HCT116 (cell line): ENCODE data around the gene KNOP1. TPM values are rescaled to one million over a fixed set of nuclear protein-coding genes. Genes with fewer than 3 reads are reported as not detected.

Experiments
- ATAC-seq: fragments of 200-7000 bp; cut with Tn5 transposase; 2 replicates; pipeline ENCODE4 v1.9.1; 2020; ENCODE audit warnings: mild to moderate bottlenecking, moderate library complexity
- BruUV-seq: library from RNA; stranded (reverse); fragments of 400-500 nt; replicated peaks from 2 replicates; lab custom pipeline; 2021; lab: Mats Ljungman, UMichigan
- CTCF ChIA-PET: fragments of 300-600 bp; sonication (Branson Sonifier 250); formaldehyde crosslinking; loops from one replicate; lab custom pipeline; 2021; ENCODE audit warnings: antibody characterized with exemption; lab: Charles Lee
- POLR2A ChIA-PET: fragments of 300-600, 350-600 bp; sonication (Branson Sonifier 250); formaldehyde crosslinking; loops from one replicate; lab custom pipeline; 2021; ENCODE audit warnings: antibody characterized with exemption; lab: Charles Lee
- RAD21 ChIA-PET, 2 experiments: fragments of 300-600 bp; sonication (Branson Sonifier 250); formaldehyde crosslinking; loops; one replicate each; lab custom pipeline; 2023; ENCODE audit warnings: low total read pairs in 2 of 2; ENCODE audit not compliant: uncharacterized antibody in 2 of 2, unreplicated experiment in 2 of 2, low non-redundant PET in 1 of 2; lab: Charles Lee
- DNase-seq: peaks from one replicate; pipeline ENCODE4 v3.0.0-alpha.2; 2010; ENCODE audit warnings: low read depth, low spot score
- H2AFZ ChIP-seq: fragments of 200-600 bp; shearing (Covaris generic), sonication (generic); 2 replicates; pipeline ENCODE4 v1.6.1; 2017; ENCODE audit warnings: low read depth, mixed run types, mixed read lengths, antibody characterized with exemption, low read length; ENCODE audit not compliant: poor library complexity, severe bottlenecking
- H3K27ac ChIP-seq: 2 replicates; pipeline ENCODE4 v1.5.1; 2012; ENCODE audit warnings: low read depth, low read length
- H3K27me3 ChIP-seq: fragments of 200-600 bp; sonication (generic); 2 replicates; pipeline ENCODE4 v1.6.1; 2016; ENCODE audit warnings: mixed run types, low read length, mixed read lengths; ENCODE audit not compliant: insufficient read depth
- H3K36me3 ChIP-seq, 2 experiments: fragments of 200-500 bp in 1 of 2; fragments of 200-600 bp in 1 of 2; sonication (Bioruptor generic) in 1 of 2; sonication (generic) in 1 of 2; 2 replicates each; pipeline versions ENCODE4 v1.5.1 to v1.6.1; 2014 to 2016; ENCODE audit warnings: low read length in 2 of 2, inconsistent platforms in 1 of 2, mixed read lengths in 1 of 2, mixed run types in 1 of 2; ENCODE audit not compliant: insufficient read depth in 2 of 2, control insufficient read depth in 1 of 2
- H3K4me1 ChIP-seq, 2 experiments: fragments of 200-600 bp in 1 of 2; sonication (generic) in 1 of 2; 2 replicates each; pipeline versions ENCODE4 v1.5.1 to v1.6.1; 2012 to 2017; ENCODE audit warnings: low read length in 2 of 2, inconsistent platforms in 1 of 2, mild to moderate bottlenecking in 1 of 2, mixed read lengths in 1 of 2, mixed run types in 1 of 2, moderate library complexity in 1 of 2; ENCODE audit not compliant: insufficient read depth in 2 of 2, control insufficient read depth in 1 of 2
- H3K4me2 ChIP-seq: fragments of 200-600 bp; sonication (generic); 2 replicates; pipeline ENCODE4 v1.6.1; 2017; ENCODE audit warnings: mixed run types, low read length, mixed read lengths
- H3K4me3 ChIP-seq, 2 experiments: fragments of 200-600 bp in 1 of 2; sonication (generic) in 1 of 2; replicated peaks in 1 of 2; 2 replicates each; pipeline ENCODE4 v1.5.1; 2011 to 2016; ENCODE audit warnings: low read length in 2 of 2, control low read depth in 1 of 2, low read depth in 1 of 2, mild to moderate bottlenecking in 1 of 2, mixed read lengths in 1 of 2, mixed run types in 1 of 2
- H3K79me2 ChIP-seq: fragments of 200-600 bp; sonication (generic); 2 replicates; pipeline ENCODE4 v1.6.1; 2017; ENCODE audit warnings: mild to moderate bottlenecking, mixed run types, low read length, moderate library complexity, mixed read lengths; ENCODE audit not compliant: insufficient read depth
- H3K9ac ChIP-seq: fragments of 200-600 bp; sonication (generic); 2 replicates; pipeline ENCODE4 v1.6.1; 2016; ENCODE audit warnings: low read length, mixed read lengths
- H3K9me2 ChIP-seq: fragments of 200-600 bp; sonication (generic), shearing (Covaris generic); 2 replicates; pipeline ENCODE4 v1.6.1; 2017; ENCODE audit warnings: mixed run types, mild to moderate bottlenecking, moderate library complexity; ENCODE audit not compliant: insufficient read depth
- H3K9me3 ChIP-seq, 2 experiments: fragments of 200-500 bp in 1 of 2; fragments of 200-600 bp in 1 of 2; sonication (Bioruptor generic) in 1 of 2; sonication (generic) in 1 of 2; 2 replicates each; pipeline ENCODE4 v1.6.1; 2014 to 2017; ENCODE audit warnings: low read length in 2 of 2, mixed read lengths in 2 of 2, inconsistent platforms in 1 of 2, low read depth in 1 of 2, mild to moderate bottlenecking in 1 of 2, mixed run types in 1 of 2, moderate library complexity in 1 of 2; ENCODE audit not compliant: control insufficient read depth in 1 of 2, insufficient read depth in 1 of 2
- H4K20me1 ChIP-seq: fragments of 200-600 bp; sonication (generic), shearing (Covaris generic); 2 replicates; pipeline ENCODE4 v1.6.1; 2017; ENCODE audit warnings: mixed run types, mild to moderate bottlenecking, moderate library complexity; ENCODE audit not compliant: insufficient read depth
- CBX3 ChIP-seq: IDR thresholded peaks from 2 replicates; pipeline ENCODE4 v1.6.1; 2012; ENCODE audit warnings: low read depth
- EGR1 ChIP-seq: IDR thresholded peaks from 2 replicates; pipeline ENCODE4 v1.6.1; 2012; ENCODE audit warnings: low read depth
- ELF1 ChIP-seq: IDR thresholded peaks from 2 replicates; pipeline ENCODE4 v1.6.1; 2012; ENCODE audit warnings: low read depth, borderline replicate concordance
- EZH2 ChIP-seq: fragments of 200-600 bp; sonication (generic); IDR thresholded peaks from 2 replicates; pipeline ENCODE4 v1.6.1; 2017; ENCODE audit warnings: antibody characterized with exemption, mixed run types
- EZH2phosphoT487 ChIP-seq: fragments of 200-600 bp; IDR thresholded peaks from 2 replicates; pipeline ENCODE4 v1.6.1; 2018; ENCODE audit warnings: antibody characterized with exemption, borderline replicate concordance
- FOSL1 ChIP-seq: IDR thresholded peaks from 2 replicates; pipeline ENCODE4 v1.6.1; 2012; ENCODE audit warnings: low read depth
- JUND ChIP-seq: IDR thresholded peaks from 2 replicates; pipeline ENCODE4 v1.6.1; 2012
- POLR2AphosphoS5 ChIP-seq: IDR thresholded peaks from 2 replicates; pipeline ENCODE4 v1.6.1; 2011; ENCODE audit warnings: mild to moderate bottlenecking, low read depth, low read length, moderate library complexity
- RAD21 ChIP-seq: IDR thresholded peaks from 2 replicates; pipeline ENCODE4 v1.6.1; 2012; ENCODE audit warnings: low read depth, mild to moderate bottlenecking
- SIN3A ChIP-seq: IDR thresholded peaks from 2 replicates; pipeline ENCODE4 v1.6.1; 2012; ENCODE audit warnings: low read depth
- SRF ChIP-seq: IDR thresholded peaks from 2 replicates; pipeline ENCODE4 v1.6.1; 2012; ENCODE audit warnings: low read depth
- YY1 ChIP-seq: IDR thresholded peaks from 2 replicates; pipeline ENCODE4 v1.6.1; 2011; ENCODE audit warnings: low read length, low read depth, moderate library complexity, mild to moderate bottlenecking; ENCODE audit not compliant: insufficient replicate concordance; ENCODE audit errors: extremely low read depth
- ZFX ChIP-seq: fragments of 450-650 bp; IDR thresholded peaks from 2 replicates; pipeline ENCODE4 v1.6.1; 2017
- intact Hi-C: fragments of 100-400 bp; cut with micrococcal nuclease; formaldehyde crosslinking; loops from 2 replicates; pipeline ENCODE4 v1.10.0; 2022
- total RNA-seq: library from RNA; stranded (reverse); gene quantifications from one replicate; pipeline ENCODE4 v1.2.1, GENCODE V29; 2021; ENCODE audit not compliant: unreplicated experiment
- TF ChIP-seq, protein P1 (sequence below): IDR thresholded peaks from 2 replicates; pipeline ENCODE4 v1.6.1; 2012; ENCODE audit warnings: low read depth
- TF ChIP-seq, protein P2 (sequence below): IDR thresholded peaks from 2 replicates; pipeline ENCODE4 v1.6.1; 2012
- TF ChIP-seq, protein P3 (sequence below), 3 experiments: fragments of 200-600 bp in 1 of 3; sonication (generic) in 1 of 3; IDR thresholded peaks in 2 of 3; conservative IDR thresholded peaks in 1 of 3; 2 replicates each; pipeline ENCODE4 v1.5.1; 2012 to 2017; ENCODE audit warnings: low read depth in 2 of 3, low read length in 2 of 3, antibody characterized with exemption in 1 of 3, borderline replicate concordance in 1 of 3, control low read depth in 1 of 3, mild to moderate bottlenecking in 1 of 3, mixed read lengths in 1 of 3, mixed run types in 1 of 3, moderate library complexity in 1 of 3; ENCODE audit not compliant: insufficient read depth in 1 of 3
- TF ChIP-seq, protein P4 (sequence below): IDR thresholded peaks from 2 replicates; pipeline ENCODE4 v1.6.1; 2011; ENCODE audit warnings: mild to moderate bottlenecking, low read length, moderate library complexity; ENCODE audit not compliant: insufficient replicate concordance; ENCODE audit errors: extremely low read depth
- TF ChIP-seq, protein P5 (sequence below): IDR thresholded peaks from 2 replicates; pipeline ENCODE4 v1.6.1; 2012

The KNOP1 gene
- total RNA-seq, 1 experiment from 2014 or later, result 34.6 TPM

DNA sequence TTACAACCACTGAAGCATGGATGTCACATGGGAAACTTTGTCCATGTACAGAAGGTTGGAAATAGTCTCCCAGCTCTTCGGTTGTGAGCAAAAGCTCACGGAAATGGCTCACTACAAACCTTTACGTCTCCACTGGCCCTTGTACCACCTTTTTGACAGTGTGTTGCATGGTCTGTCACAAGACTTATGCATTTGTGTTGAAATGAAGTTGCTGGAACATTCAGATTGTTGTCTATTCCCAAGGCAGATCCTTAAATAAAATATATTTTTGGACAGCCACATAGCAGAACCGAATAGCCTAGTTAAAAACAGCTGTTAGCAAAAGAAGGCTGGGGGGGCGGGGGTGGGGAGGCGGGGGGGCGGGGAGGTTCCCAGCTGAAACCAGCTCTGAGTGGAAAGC lies 39.2 kb downstream of the KNOP1 start:
- CTCF ChIA-PET, result interaction anchor here (1.3 kb wide), 1 partner anchor 95 kb away, joined by 3 read pairs; no protein-coding TSS in a partner anchor
- no peaks in the 10 kb centered on the region for H4K20me1 ChIP-seq
- no peaks in the 10 kb centered on the region for H3K4me1 ChIP-seq
- H3K9me2 ChIP-seq, result no peaks in the 10 kb centered on the region
- H3K27me3 ChIP-seq, result no peaks in the 10 kb centered on the region
- no peak for DNase-seq
- H3K36me3 ChIP-seq, result no peaks in the 10 kb centered on the region
- intact Hi-C loops, result no loop called here
- BruUV-seq, result no TSS peak
- TF ChIP-seq, protein P1, sequence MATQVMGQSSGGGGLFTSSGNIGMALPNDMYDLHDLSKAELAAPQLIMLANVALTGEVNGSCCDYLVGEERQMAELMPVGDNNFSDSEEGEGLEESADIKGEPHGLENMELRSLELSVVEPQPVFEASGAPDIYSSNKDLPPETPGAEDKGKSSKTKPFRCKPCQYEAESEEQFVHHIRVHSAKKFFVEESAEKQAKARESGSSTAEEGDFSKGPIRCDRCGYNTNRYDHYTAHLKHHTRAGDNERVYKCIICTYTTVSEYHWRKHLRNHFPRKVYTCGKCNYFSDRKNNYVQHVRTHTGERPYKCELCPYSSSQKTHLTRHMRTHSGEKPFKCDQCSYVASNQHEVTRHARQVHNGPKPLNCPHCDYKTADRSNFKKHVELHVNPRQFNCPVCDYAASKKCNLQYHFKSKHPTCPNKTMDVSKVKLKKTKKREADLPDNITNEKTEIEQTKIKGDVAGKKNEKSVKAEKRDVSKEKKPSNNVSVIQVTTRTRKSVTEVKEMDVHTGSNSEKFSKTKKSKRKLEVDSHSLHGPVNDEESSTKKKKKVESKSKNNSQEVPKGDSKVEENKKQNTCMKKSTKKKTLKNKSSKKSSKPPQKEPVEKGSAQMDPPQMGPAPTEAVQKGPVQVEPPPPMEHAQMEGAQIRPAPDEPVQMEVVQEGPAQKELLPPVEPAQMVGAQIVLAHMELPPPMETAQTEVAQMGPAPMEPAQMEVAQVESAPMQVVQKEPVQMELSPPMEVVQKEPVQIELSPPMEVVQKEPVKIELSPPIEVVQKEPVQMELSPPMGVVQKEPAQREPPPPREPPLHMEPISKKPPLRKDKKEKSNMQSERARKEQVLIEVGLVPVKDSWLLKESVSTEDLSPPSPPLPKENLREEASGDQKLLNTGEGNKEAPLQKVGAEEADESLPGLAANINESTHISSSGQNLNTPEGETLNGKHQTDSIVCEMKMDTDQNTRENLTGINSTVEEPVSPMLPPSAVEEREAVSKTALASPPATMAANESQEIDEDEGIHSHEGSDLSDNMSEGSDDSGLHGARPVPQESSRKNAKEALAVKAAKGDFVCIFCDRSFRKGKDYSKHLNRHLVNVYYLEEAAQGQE, result no peak
- TF ChIP-seq SIN3A (no peak), FOSL1 (no peak), ELF1 (no peak), EZH2 (no peak), RAD21 (no peak), YY1 (no peak), EZH2phosphoT487 (no peak), ZFX (no peak), SRF (no peak), EGR1 (no peak), JUND (no peak), POLR2AphosphoS5 (no peak), CBX3 (no peak)
- TF ChIP-seq, protein P2, sequence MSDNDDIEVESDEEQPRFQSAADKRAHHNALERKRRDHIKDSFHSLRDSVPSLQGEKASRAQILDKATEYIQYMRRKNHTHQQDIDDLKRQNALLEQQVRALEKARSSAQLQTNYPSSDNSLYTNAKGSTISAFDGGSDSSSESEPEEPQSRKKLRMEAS, result no peak
- TF ChIP-seq, protein P3, sequence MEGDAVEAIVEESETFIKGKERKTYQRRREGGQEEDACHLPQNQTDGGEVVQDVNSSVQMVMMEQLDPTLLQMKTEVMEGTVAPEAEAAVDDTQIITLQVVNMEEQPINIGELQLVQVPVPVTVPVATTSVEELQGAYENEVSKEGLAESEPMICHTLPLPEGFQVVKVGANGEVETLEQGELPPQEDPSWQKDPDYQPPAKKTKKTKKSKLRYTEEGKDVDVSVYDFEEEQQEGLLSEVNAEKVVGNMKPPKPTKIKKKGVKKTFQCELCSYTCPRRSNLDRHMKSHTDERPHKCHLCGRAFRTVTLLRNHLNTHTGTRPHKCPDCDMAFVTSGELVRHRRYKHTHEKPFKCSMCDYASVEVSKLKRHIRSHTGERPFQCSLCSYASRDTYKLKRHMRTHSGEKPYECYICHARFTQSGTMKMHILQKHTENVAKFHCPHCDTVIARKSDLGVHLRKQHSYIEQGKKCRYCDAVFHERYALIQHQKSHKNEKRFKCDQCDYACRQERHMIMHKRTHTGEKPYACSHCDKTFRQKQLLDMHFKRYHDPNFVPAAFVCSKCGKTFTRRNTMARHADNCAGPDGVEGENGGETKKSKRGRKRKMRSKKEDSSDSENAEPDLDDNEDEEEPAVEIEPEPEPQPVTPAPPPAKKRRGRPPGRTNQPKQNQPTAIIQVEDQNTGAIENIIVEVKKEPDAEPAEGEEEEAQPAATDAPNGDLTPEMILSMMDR (IDR thresholded peaks at IDR 0.05 in 2 of 3, conservative IDR thresholded peaks at IDR 0.05 in 1 of 3; ENCODE audit: borderline replicate concordance in 1 of 3, insufficient read depth in 1 of 3, low read depth in 2 of 3, low read length in 2 of 3), result no peak
- TF ChIP-seq, protein P4, sequence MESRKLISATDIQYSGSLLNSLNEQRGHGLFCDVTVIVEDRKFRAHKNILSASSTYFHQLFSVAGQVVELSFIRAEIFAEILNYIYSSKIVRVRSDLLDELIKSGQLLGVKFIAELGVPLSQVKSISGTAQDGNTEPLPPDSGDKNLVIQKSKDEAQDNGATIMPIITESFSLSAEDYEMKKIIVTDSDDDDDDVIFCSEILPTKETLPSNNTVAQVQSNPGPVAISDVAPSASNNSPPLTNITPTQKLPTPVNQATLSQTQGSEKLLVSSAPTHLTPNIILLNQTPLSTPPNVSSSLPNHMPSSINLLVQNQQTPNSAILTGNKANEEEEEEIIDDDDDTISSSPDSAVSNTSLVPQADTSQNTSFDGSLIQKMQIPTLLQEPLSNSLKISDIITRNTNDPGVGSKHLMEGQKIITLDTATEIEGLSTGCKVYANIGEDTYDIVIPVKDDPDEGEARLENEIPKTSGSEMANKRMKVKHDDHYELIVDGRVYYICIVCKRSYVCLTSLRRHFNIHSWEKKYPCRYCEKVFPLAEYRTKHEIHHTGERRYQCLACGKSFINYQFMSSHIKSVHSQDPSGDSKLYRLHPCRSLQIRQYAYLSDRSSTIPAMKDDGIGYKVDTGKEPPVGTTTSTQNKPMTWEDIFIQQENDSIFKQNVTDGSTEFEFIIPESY, result no peak
- TF ChIP-seq, protein P5, sequence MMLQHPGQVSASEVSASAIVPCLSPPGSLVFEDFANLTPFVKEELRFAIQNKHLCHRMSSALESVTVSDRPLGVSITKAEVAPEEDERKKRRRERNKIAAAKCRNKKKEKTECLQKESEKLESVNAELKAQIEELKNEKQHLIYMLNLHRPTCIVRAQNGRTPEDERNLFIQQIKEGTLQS, result no peak
- no peaks in the 10 kb centered on the region for H3K9me3 ChIP-seq
- no peak overlapping the region for H3K9ac ChIP-seq
- H3K4me2 ChIP-seq, result no peak overlapping the region
- ATAC-seq, result no peak
- H2AFZ ChIP-seq, result no peak overlapping the region
- no peak overlapping the region for H3K4me3 ChIP-seq
- RAD21 ChIA-PET, result no interaction called here
- POLR2A ChIA-PET, result no interaction called here
- H3K27ac ChIP-seq, result no peak overlapping the region
- H3K79me2 ChIP-seq, result no peaks in the 10 kb centered on the region
